HG02870 (cell line): ENCODE measurements around the gene ANKRD13C.
A peak's percentile ranks its signal among the peaks of the same experiment; 100 is the strongest.

Source experiments
- ATAC-seq: cut with Tn5 transposase; IDR thresholded peaks from one replicate; pipeline ENCODE4 v1.9.1; 2021; ENCODE audit warnings: mild to moderate bottlenecking, moderate library complexity; ENCODE audit not compliant: unreplicated experiment

ANKRD13C gene

GRCh38 chr1:70311369-70311768 lies 43.2 kb downstream of the ANKRD13C start:
- ATAC-seq: no peak

GRCh38 chr1:70299472-70299871 lies 55.0 kb downstream of the ANKRD13C start:
- no peak for ATAC-seq

- ATAC-seq: no peak
These were observed 58.8 kb downstream of the ANKRD13C start for GRCh38 chr1:70295749-70296148.

- no peak for ATAC-seq
These were observed 61.2 kb downstream of the ANKRD13C start for GRCh38 chr1:70293186-70293843.

GRCh38 chr1:70290218-70290617 lies 64.3 kb downstream of the ANKRD13C start:
- ATAC-seq: no peak

- no peak for ATAC-seq
These were observed 66.4 kb downstream of the ANKRD13C start for GRCh38 chr1:70288166-70288565.

- ATAC-seq: no peak
These were observed 68.1 kb downstream of the ANKRD13C start for GRCh38 chr1:70286453-70286852.

GRCh38 chr1:70284366-70284765 lies 70.2 kb downstream of the ANKRD13C start:
- ATAC-seq: no peak

GRCh38 chr1:70278710-70279109 lies 75.8 kb downstream of the ANKRD13C start:
- no peak for ATAC-seq

- peak; percentile 56 for ATAC-seq
These were observed 76.6 kb downstream of the ANKRD13C start for GRCh38 chr1:70277875-70278274.

GRCh38 chr1:70265946-70266345 lies 88.6 kb downstream of the ANKRD13C start:
- no peak for ATAC-seq

GRCh38 chr1:70264839-70265238 lies 89.7 kb downstream of the ANKRD13C start:
- no peak for ATAC-seq

- ATAC-seq: no peak
These were observed 97.9 kb downstream of the ANKRD13C start for GRCh38 chr1:70256664-70257063.

GRCh38 chr1:70248729-70249128 lies 105.8 kb downstream of the ANKRD13C start:
- no peak for ATAC-seq

GRCh38 chr1:70247768-70248167 lies 106.8 kb downstream of the ANKRD13C start:
- ATAC-seq: no peak

GRCh38 chr1:70247122-70247521 lies 107.4 kb downstream of the ANKRD13C start:
- ATAC-seq: no peak

- ATAC-seq: no peak
These were observed 114.6 kb downstream of the ANKRD13C start for GRCh38 chr1:70239940-70240339.

- no peak for ATAC-seq
These were observed 119.8 kb downstream of the ANKRD13C start for GRCh38 chr1:70234733-70235132.

GRCh38 chr1:70231475-70231874 lies 123.0 kb downstream of the ANKRD13C start:
- ATAC-seq: no peak

GRCh38 chr1:70228670-70229069 lies 125.9 kb downstream of the ANKRD13C start:
- ATAC-seq: no peak

- ATAC-seq: peak; percentile 56
These were observed 127.1 kb downstream of the ANKRD13C start for GRCh38 chr1:70227439-70227838.

- ATAC-seq: no peak
These were observed 129.6 kb downstream of the ANKRD13C start for GRCh38 chr1:70224954-70225353.

GRCh38 chr1:70222716-70223235 lies 131.7 kb downstream of the ANKRD13C start:
- no peak for ATAC-seq
